IMR-90 (cell line): ENCODE data around the gene GRIA3. TPM values are rescaled to one million over a fixed set of nuclear protein-coding genes. Genes with fewer than 3 reads are reported as not detected.

ENCODE experiments used
- ATAC-seq: fragments of 200-7000 bp; cut with Tn5 transposase; 2 replicates; pipeline ENCODE4 v1.9.1; 2020; ENCODE audit warnings: low read depth, mild to moderate bottlenecking, moderate library complexity
- BruUV-seq: library from RNA; stranded (reverse); fragments of 400-500 nt; replicated peaks from 2 replicates; lab custom pipeline; 2021; lab: Mats Ljungman, UMichigan
- CTCF ChIA-PET: fragments of 300-600 bp; formaldehyde crosslinking; extraction: SDS; loops from one replicate; lab custom pipeline; 2021; ENCODE audit warnings: antibody characterized with exemption; lab: Yijun Ruan, JAX
- POLR2A ChIA-PET: fragments of 300-600 bp; sonication (Branson Sonifier 250); formaldehyde crosslinking; loops from one replicate; lab custom pipeline; 2022; ENCODE audit warnings: antibody characterized with exemption; ENCODE audit not compliant: unreplicated experiment; lab: Charles Lee
- DNase-seq: peaks from one replicate; pipeline ENCODE4 v3.0.0; 2013
- H2AFZ ChIP-seq: replicated peaks from 2 replicates; pipeline ENCODE3; 2013; ENCODE audit warnings: low read length, mild to moderate bottlenecking; ENCODE audit not compliant: poor library complexity
- H2AK5ac ChIP-seq: 2 replicates; pipeline ENCODE4 v1.6.1; 2013; ENCODE audit warnings: low read depth, low read length, inconsistent platforms
- H2AK9ac ChIP-seq: replicated peaks from 2 replicates; pipeline ENCODE3; 2013; ENCODE audit warnings: mild to moderate bottlenecking, low read depth, low read length, moderate library complexity; ENCODE audit not compliant: poor library complexity
- H2BK120ac ChIP-seq: 2 replicates; pipeline ENCODE4 v1.6.1; 2013; ENCODE audit warnings: low read depth, low read length, inconsistent platforms
- H2BK15ac ChIP-seq: 3 replicates; pipeline ENCODE4 v1.6.1; 2013; ENCODE audit warnings: low read depth, low read length, inconsistent platforms
- H2BK20ac ChIP-seq: 2 replicates; pipeline ENCODE4 v1.6.1; 2013; ENCODE audit warnings: low read depth, mild to moderate bottlenecking, inconsistent platforms, low read length, moderate library complexity
- H2BK5ac ChIP-seq: 2 replicates; pipeline ENCODE4 v1.6.1; 2013; ENCODE audit warnings: mild to moderate bottlenecking, low read depth, low read length, inconsistent platforms; ENCODE audit not compliant: poor library complexity, severe bottlenecking
- H3K14ac ChIP-seq: replicated peaks from 2 replicates; pipeline ENCODE4 v1.6.1; 2013; ENCODE audit warnings: low read depth, low read length, inconsistent platforms
- H3K18ac ChIP-seq: 2 replicates; pipeline ENCODE4 v1.6.1; 2013; ENCODE audit warnings: low read depth, low read length, control low read depth
- H3K23ac ChIP-seq: 2 replicates; pipeline ENCODE4 v1.6.1; 2013; ENCODE audit warnings: low read depth, low read length, inconsistent platforms
- H3K27ac ChIP-seq: 2 replicates; pipeline ENCODE4 v1.5.1; 2013; ENCODE audit warnings: mild to moderate bottlenecking, control low read depth, low read length; ENCODE audit not compliant: insufficient read depth
- H3K27me3 ChIP-seq: 2 replicates; pipeline ENCODE4 v1.6.1; 2013; ENCODE audit warnings: low read length; ENCODE audit not compliant: control insufficient read depth, insufficient read depth
- H3K36me3 ChIP-seq: 2 replicates; pipeline ENCODE4 v1.6.1; 2013; ENCODE audit warnings: low read length, mixed read lengths; ENCODE audit not compliant: control insufficient read depth, insufficient read depth
- H3K4ac ChIP-seq: 2 replicates; pipeline ENCODE4 v1.6.1; 2013; ENCODE audit warnings: low read depth, low read length, inconsistent platforms
- H3K4me1 ChIP-seq: 2 replicates; pipeline ENCODE4 v1.6.1; 2013; ENCODE audit warnings: low read length, mixed read lengths; ENCODE audit not compliant: control insufficient read depth, insufficient read depth
- H3K4me2 ChIP-seq: 2 replicates; pipeline ENCODE4 v1.6.1; 2013; ENCODE audit warnings: low read depth, mild to moderate bottlenecking, control low read depth, low read length, moderate library complexity
- H3K4me3 ChIP-seq: 2 replicates; pipeline ENCODE4 v1.5.1; 2013; ENCODE audit warnings: low read depth, mild to moderate bottlenecking, control low read depth, low read length, moderate library complexity; ENCODE audit not compliant: insufficient read depth
- H3K56ac ChIP-seq: 2 replicates; pipeline ENCODE4 v1.6.1; 2013; ENCODE audit warnings: low read length, inconsistent platforms; ENCODE audit not compliant: insufficient read depth; ENCODE audit errors: extremely low read depth
- H3K79me1 ChIP-seq, 2 experiments: 2 replicates each; pipeline ENCODE4 v1.6.1; 2013; ENCODE audit warnings: low read length in 2 of 2, inconsistent platforms in 1 of 2, low read depth in 1 of 2
- H3K9ac ChIP-seq: 2 replicates; pipeline ENCODE4 v1.6.1; 2013; ENCODE audit warnings: low read depth, low read length, control low read depth
- H3K9me1 ChIP-seq: 2 replicates; pipeline ENCODE4 v1.6.1; 2013; ENCODE audit warnings: low read length, inconsistent platforms; ENCODE audit not compliant: insufficient read depth
- H3K9me3 ChIP-seq: 2 replicates; pipeline ENCODE4 v1.6.1; 2013; ENCODE audit warnings: low read length; ENCODE audit not compliant: control insufficient read depth, insufficient read depth
- H4K20me1 ChIP-seq: 2 replicates; pipeline ENCODE4 v1.6.1; 2013; ENCODE audit warnings: low read length, inconsistent platforms; ENCODE audit not compliant: insufficient read depth
- H4K5ac ChIP-seq: 2 replicates; pipeline ENCODE4 v1.6.1; 2013; ENCODE audit warnings: mild to moderate bottlenecking, low read depth, low read length, control low read depth
- H4K8ac ChIP-seq, 2 experiments: 2 replicates each; pipeline ENCODE4 v1.6.1; 2013; ENCODE audit warnings: low read depth in 2 of 2, low read length in 2 of 2, control low read depth in 1 of 2, inconsistent platforms in 1 of 2
- H4K91ac ChIP-seq: 2 replicates; pipeline ENCODE4 v1.6.1; 2013; ENCODE audit warnings: low read depth, low read length, inconsistent platforms; ENCODE audit not compliant: insufficient read depth
- BHLHE40 ChIP-seq: fragments of 150-350 bp; IDR thresholded peaks from 2 replicates; pipeline ENCODE4 v1.6.1; 2016; ENCODE audit warnings: mild to moderate bottlenecking, low read depth, low read length
- CEBPB ChIP-seq: IDR thresholded peaks from 2 replicates; pipeline ENCODE4 v1.6.1; 2012; ENCODE audit warnings: low read depth, low read length, improper control_type of control experiment
- CHD1 ChIP-seq: IDR thresholded peaks from 2 replicates; pipeline ENCODE4 v1.6.1; 2012; ENCODE audit warnings: low read depth, low read length, improper control_type of control experiment
- FOS ChIP-seq: fragments of 150-350 bp; IDR thresholded peaks from 2 replicates; pipeline ENCODE4 v1.6.1; 2016; ENCODE audit warnings: low read depth, low read length
- MAZ ChIP-seq: IDR thresholded peaks from 2 replicates; pipeline ENCODE4 v1.6.1; 2012; ENCODE audit warnings: low read depth, mild to moderate bottlenecking, low read length, improper control_type of control experiment, moderate library complexity, borderline replicate concordance
- MXI1 ChIP-seq: IDR thresholded peaks from 2 replicates; pipeline ENCODE4 v1.6.1; 2012; ENCODE audit warnings: low read depth, mild to moderate bottlenecking, low read length, moderate library complexity, borderline replicate concordance
- NFE2L2 ChIP-seq: fragments of 150-350 bp; IDR thresholded peaks from 2 replicates; pipeline ENCODE4 v1.6.1; 2016; ENCODE audit warnings: low read depth, mild to moderate bottlenecking, low read length
- POLR2A ChIP-seq: IDR thresholded peaks from 2 replicates; pipeline ENCODE4 v1.6.1; 2012; ENCODE audit warnings: mild to moderate bottlenecking, low read depth, low read length
- RAD21 ChIP-seq: IDR thresholded peaks from 2 replicates; pipeline ENCODE4 v1.6.1; 2012; ENCODE audit warnings: low read length, improper control_type of control experiment
- RCOR1 ChIP-seq: IDR thresholded peaks from 2 replicates; pipeline ENCODE4 v1.6.1; 2012; ENCODE audit warnings: mild to moderate bottlenecking, low read length, improper control_type of control experiment; ENCODE audit not compliant: insufficient replicate concordance
- RFX5 ChIP-seq: IDR thresholded peaks from 2 replicates; pipeline ENCODE4 v1.8.0; 2012; ENCODE audit warnings: low read depth, mild to moderate bottlenecking, low read length, moderate library complexity
- SMC3 ChIP-seq: fragments of 150-350 bp; IDR thresholded peaks from 2 replicates; pipeline ENCODE4 v1.6.1; 2016; ENCODE audit warnings: low read depth, mild to moderate bottlenecking, antibody characterized with exemption, low read length, moderate library complexity
- dilution Hi-C: fragments of 300-500 bp; cut with HindIII; formaldehyde crosslinking; loops from one replicate; pipeline ENCODE4 v1.14.3; 2018; ENCODE audit warnings: low sequenced_read_pairs; ENCODE audit not compliant: unreplicated experiment
- in situ Hi-C: fragments of 300-500 bp; cut with MboI; formaldehyde crosslinking; loops from 3 replicates; pipeline ENCODE4 v1.14.3; 2019; ENCODE audit warnings: low sequenced_read_pairs, inconsistent platforms, mixed read lengths
- intact Hi-C: fragments of 100-400 bp; cut with micrococcal nuclease; formaldehyde crosslinking; loops from 2 replicates; pipeline ENCODE4 v1.10.0; 2022
- polyA plus RNA-seq, 3 experiments: library from polyadenylated mRNA; depleted of rRNA; stranded (reverse); fragments of >200 nt; gene quantifications; 2 replicates each; pipeline ENCODE4 v1.2.3, GENCODE V29; 2012; ENCODE audit warnings: low replicate concordance in 1 of 3
- total RNA-seq: library from RNA; depleted of rRNA; stranded (reverse); fragments of >200 nt; gene quantifications from 2 replicates; pipeline ENCODE4 v1.2.3, GENCODE V29; 2012
- TF ChIP-seq, protein P1 (sequence below): fragments of 150-350 bp; IDR thresholded peaks from 2 replicates; pipeline ENCODE4 v1.6.1; 2016; ENCODE audit warnings: low read depth, mild to moderate bottlenecking, low read length, moderate library complexity, borderline replicate concordance

Gene GRIA3
- total and polyA plus RNA-seq, 2 of the 4 experiments (the other 2 are of a cell fraction): not detected

DNA sequence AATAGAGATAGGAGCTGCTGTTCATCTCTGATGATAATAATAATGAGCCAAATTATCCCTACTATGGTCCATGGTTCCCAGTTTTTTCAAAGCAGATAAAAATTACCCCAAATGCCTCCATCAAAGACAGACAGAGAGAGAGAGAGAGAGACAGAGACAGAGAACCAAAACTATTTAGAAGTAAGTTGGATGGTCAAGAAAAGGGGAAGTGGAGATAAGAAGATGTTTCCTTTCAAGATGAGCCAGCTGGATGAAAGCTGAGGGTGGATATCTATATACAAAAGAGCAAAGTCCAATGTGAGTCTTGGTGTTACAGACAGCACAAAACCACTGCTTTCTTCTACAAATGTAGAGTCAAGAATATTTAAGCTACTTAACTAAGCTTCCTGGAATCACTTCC is 173.9 kb downstream of the GRIA3 start:
- no peaks in the 10 kb centered on the region for H3K4me1 ChIP-seq
- ATAC-seq (no peak), DNase-seq (no peak)
- intact Hi-C loops (no loop called here), dilution Hi-C loops (no loop called here), in situ Hi-C loops (no loop called here)
- H3K4me3 ChIP-seq: no peak overlapping the region
- no peak overlapping the region for H3K9ac ChIP-seq
- H2AK5ac ChIP-seq: no peak overlapping the region
- H2AK9ac ChIP-seq: no peak overlapping the region
- POLR2A ChIA-PET: no interaction called here
- no peak overlapping the region for H3K23ac ChIP-seq
- H3K4ac ChIP-seq: no peak overlapping the region
- CTCF ChIA-PET: no interaction called here
- H4K8ac ChIP-seq: no peak overlapping the region
- no peak overlapping the region for H3K27ac ChIP-seq
- H4K20me1 ChIP-seq: no peaks in the 10 kb centered on the region
- no peak overlapping the region for H3K18ac ChIP-seq
- H3K4me2 ChIP-seq: no peak overlapping the region
- H4K91ac ChIP-seq: no peak overlapping the region
- no peaks in the 10 kb centered on the region for H3K27me3 ChIP-seq
- H2BK120ac ChIP-seq: no peak overlapping the region
- no peak overlapping the region for H2AFZ ChIP-seq
- H2BK5ac ChIP-seq: no peak overlapping the region
- H4K5ac ChIP-seq: no peak overlapping the region
- no peak overlapping the region for H3K14ac ChIP-seq
- H3K9me1 ChIP-seq: no peaks in the 10 kb centered on the region
- no TSS peak for BruUV-seq
- no peaks in the 10 kb centered on the region for H3K9me3 ChIP-seq
- no peak overlapping the region for H2BK20ac ChIP-seq
- no peaks in the 10 kb centered on the region for H3K79me1 ChIP-seq
- no peak overlapping the region for H3K56ac ChIP-seq
- no peaks in the 10 kb centered on the region for H3K36me3 ChIP-seq
- no peak overlapping the region for H2BK15ac ChIP-seq
- TF ChIP-seq CEBPB (no peak), SMC3 (no peak), BHLHE40 (no peak), RFX5 (no peak), MAZ (no peak), RAD21 (no peak), MXI1 (no peak), FOS (no peak), RCOR1 (no peak), CHD1 (no peak), POLR2A (no peak), NFE2L2 (no peak)
- TF ChIP-seq, protein P1, sequence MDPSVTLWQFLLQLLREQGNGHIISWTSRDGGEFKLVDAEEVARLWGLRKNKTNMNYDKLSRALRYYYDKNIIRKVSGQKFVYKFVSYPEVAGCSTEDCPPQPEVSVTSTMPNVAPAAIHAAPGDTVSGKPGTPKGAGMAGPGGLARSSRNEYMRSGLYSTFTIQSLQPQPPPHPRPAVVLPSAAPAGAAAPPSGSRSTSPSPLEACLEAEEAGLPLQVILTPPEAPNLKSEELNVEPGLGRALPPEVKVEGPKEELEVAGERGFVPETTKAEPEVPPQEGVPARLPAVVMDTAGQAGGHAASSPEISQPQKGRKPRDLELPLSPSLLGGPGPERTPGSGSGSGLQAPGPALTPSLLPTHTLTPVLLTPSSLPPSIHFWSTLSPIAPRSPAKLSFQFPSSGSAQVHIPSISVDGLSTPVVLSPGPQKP: no peak
